HCT116 (cell line): ENCODE results near the gene SMAP2. TPM values are rescaled to one million over a fixed set of nuclear protein-coding genes. Genes with fewer than 3 reads are reported as not detected.

Experiments used
- ATAC-seq: fragments of 200-7000 bp; cut with Tn5 transposase; 2 replicates; pipeline ENCODE4 v1.9.1; 2020; ENCODE audit warnings: mild to moderate bottlenecking, moderate library complexity
- BruUV-seq: library from RNA; stranded (reverse); fragments of 400-500 nt; replicated peaks from 2 replicates; lab custom pipeline; 2021; lab: Mats Ljungman, UMichigan
- CTCF ChIA-PET: fragments of 300-600 bp; sonication (Branson Sonifier 250); formaldehyde crosslinking; loops from one replicate; lab custom pipeline; 2021; ENCODE audit warnings: antibody characterized with exemption; lab: Charles Lee
- POLR2A ChIA-PET: fragments of 300-600, 350-600 bp; sonication (Branson Sonifier 250); formaldehyde crosslinking; loops from one replicate; lab custom pipeline; 2021; ENCODE audit warnings: antibody characterized with exemption; lab: Charles Lee
- RAD21 ChIA-PET, 2 experiments: fragments of 300-600 bp; sonication (Branson Sonifier 250); formaldehyde crosslinking; loops; one replicate each; lab custom pipeline; 2023; ENCODE audit warnings: low total read pairs in 2 of 2; ENCODE audit not compliant: uncharacterized antibody in 2 of 2, unreplicated experiment in 2 of 2, low non-redundant PET in 1 of 2; lab: Charles Lee
- DNase-seq: peaks from one replicate; pipeline ENCODE4 v3.0.0-alpha.2; 2010; ENCODE audit warnings: low read depth, low spot score
- H2AFZ ChIP-seq: fragments of 200-600 bp; shearing (Covaris generic), sonication (generic); 2 replicates; pipeline ENCODE4 v1.6.1; 2017; ENCODE audit warnings: low read depth, mixed run types, mixed read lengths, antibody characterized with exemption, low read length; ENCODE audit not compliant: poor library complexity, severe bottlenecking
- H3K27ac ChIP-seq: 2 replicates; pipeline ENCODE4 v1.5.1; 2012; ENCODE audit warnings: low read depth, low read length
- H3K27me3 ChIP-seq: fragments of 200-600 bp; sonication (generic); 2 replicates; pipeline ENCODE4 v1.6.1; 2016; ENCODE audit warnings: mixed run types, low read length, mixed read lengths; ENCODE audit not compliant: insufficient read depth
- H3K36me3 ChIP-seq, 2 experiments: fragments of 200-500 bp in 1 of 2; fragments of 200-600 bp in 1 of 2; sonication (Bioruptor generic) in 1 of 2; sonication (generic) in 1 of 2; 2 replicates each; pipeline versions ENCODE4 v1.5.1 to v1.6.1; 2014 to 2016; ENCODE audit warnings: low read length in 2 of 2, inconsistent platforms in 1 of 2, mixed read lengths in 1 of 2, mixed run types in 1 of 2; ENCODE audit not compliant: insufficient read depth in 2 of 2, control insufficient read depth in 1 of 2
- H3K4me1 ChIP-seq, 2 experiments: fragments of 200-600 bp in 1 of 2; sonication (generic) in 1 of 2; 2 replicates each; pipeline versions ENCODE4 v1.5.1 to v1.6.1; 2012 to 2017; ENCODE audit warnings: low read length in 2 of 2, inconsistent platforms in 1 of 2, mild to moderate bottlenecking in 1 of 2, mixed read lengths in 1 of 2, mixed run types in 1 of 2, moderate library complexity in 1 of 2; ENCODE audit not compliant: insufficient read depth in 2 of 2, control insufficient read depth in 1 of 2
- H3K4me2 ChIP-seq: fragments of 200-600 bp; sonication (generic); 2 replicates; pipeline ENCODE4 v1.6.1; 2017; ENCODE audit warnings: mixed run types, low read length, mixed read lengths
- H3K4me3 ChIP-seq, 2 experiments: fragments of 200-600 bp in 1 of 2; sonication (generic) in 1 of 2; replicated peaks in 1 of 2; 2 replicates each; pipeline ENCODE4 v1.5.1; 2011 to 2016; ENCODE audit warnings: low read length in 2 of 2, control low read depth in 1 of 2, low read depth in 1 of 2, mild to moderate bottlenecking in 1 of 2, mixed read lengths in 1 of 2, mixed run types in 1 of 2
- H3K79me2 ChIP-seq: fragments of 200-600 bp; sonication (generic); 2 replicates; pipeline ENCODE4 v1.6.1; 2017; ENCODE audit warnings: mild to moderate bottlenecking, mixed run types, low read length, moderate library complexity, mixed read lengths; ENCODE audit not compliant: insufficient read depth
- H3K9ac ChIP-seq: fragments of 200-600 bp; sonication (generic); 2 replicates; pipeline ENCODE4 v1.6.1; 2016; ENCODE audit warnings: low read length, mixed read lengths
- H3K9me2 ChIP-seq: fragments of 200-600 bp; sonication (generic), shearing (Covaris generic); 2 replicates; pipeline ENCODE4 v1.6.1; 2017; ENCODE audit warnings: mixed run types, mild to moderate bottlenecking, moderate library complexity; ENCODE audit not compliant: insufficient read depth
- H3K9me3 ChIP-seq, 2 experiments: fragments of 200-500 bp in 1 of 2; fragments of 200-600 bp in 1 of 2; sonication (Bioruptor generic) in 1 of 2; sonication (generic) in 1 of 2; 2 replicates each; pipeline ENCODE4 v1.6.1; 2014 to 2017; ENCODE audit warnings: low read length in 2 of 2, mixed read lengths in 2 of 2, inconsistent platforms in 1 of 2, low read depth in 1 of 2, mild to moderate bottlenecking in 1 of 2, mixed run types in 1 of 2, moderate library complexity in 1 of 2; ENCODE audit not compliant: control insufficient read depth in 1 of 2, insufficient read depth in 1 of 2
- H4K20me1 ChIP-seq: fragments of 200-600 bp; sonication (generic), shearing (Covaris generic); 2 replicates; pipeline ENCODE4 v1.6.1; 2017; ENCODE audit warnings: mixed run types, mild to moderate bottlenecking, moderate library complexity; ENCODE audit not compliant: insufficient read depth
- CBX3 ChIP-seq: IDR thresholded peaks from 2 replicates; pipeline ENCODE4 v1.6.1; 2012; ENCODE audit warnings: low read depth
- CEBPB ChIP-seq: IDR thresholded peaks from 2 replicates; pipeline ENCODE4 v1.6.1; 2012; ENCODE audit warnings: low read depth
- EGR1 ChIP-seq: IDR thresholded peaks from 2 replicates; pipeline ENCODE4 v1.6.1; 2012; ENCODE audit warnings: low read depth
- EZH2 ChIP-seq: fragments of 200-600 bp; sonication (generic); IDR thresholded peaks from 2 replicates; pipeline ENCODE4 v1.6.1; 2017; ENCODE audit warnings: antibody characterized with exemption, mixed run types
- EZH2phosphoT487 ChIP-seq: fragments of 200-600 bp; IDR thresholded peaks from 2 replicates; pipeline ENCODE4 v1.6.1; 2018; ENCODE audit warnings: antibody characterized with exemption, borderline replicate concordance
- FOSL1 ChIP-seq: IDR thresholded peaks from 2 replicates; pipeline ENCODE4 v1.6.1; 2012; ENCODE audit warnings: low read depth
- JUND ChIP-seq: IDR thresholded peaks from 2 replicates; pipeline ENCODE4 v1.6.1; 2012
- MAX ChIP-seq: IDR thresholded peaks from 2 replicates; pipeline ENCODE4 v1.6.1; 2012
- POLR2A ChIP-seq: IDR thresholded peaks from 2 replicates; pipeline ENCODE4 v1.7.0; 2011; ENCODE audit warnings: borderline replicate concordance; ENCODE audit not compliant: insufficient read depth, insufficient read length; ENCODE audit errors: extremely low read depth
- RAD21 ChIP-seq: IDR thresholded peaks from 2 replicates; pipeline ENCODE4 v1.6.1; 2012; ENCODE audit warnings: low read depth, mild to moderate bottlenecking
- SIN3A ChIP-seq: IDR thresholded peaks from 2 replicates; pipeline ENCODE4 v1.6.1; 2012; ENCODE audit warnings: low read depth
- SRF ChIP-seq: IDR thresholded peaks from 2 replicates; pipeline ENCODE4 v1.6.1; 2012; ENCODE audit warnings: low read depth
- TCF7L2 ChIP-seq: IDR thresholded peaks from 2 replicates; pipeline ENCODE4 v1.7.0; 2011; ENCODE audit warnings: borderline replicate concordance, inconsistent platforms; ENCODE audit not compliant: insufficient read depth, insufficient read length; ENCODE audit errors: extremely low read depth
- YY1 ChIP-seq: IDR thresholded peaks from 2 replicates; pipeline ENCODE4 v1.6.1; 2011; ENCODE audit warnings: low read length, low read depth, moderate library complexity, mild to moderate bottlenecking; ENCODE audit not compliant: insufficient replicate concordance; ENCODE audit errors: extremely low read depth
- ZFX ChIP-seq: fragments of 450-650 bp; IDR thresholded peaks from 2 replicates; pipeline ENCODE4 v1.6.1; 2017
- intact Hi-C: fragments of 100-400 bp; cut with micrococcal nuclease; formaldehyde crosslinking; loops from 2 replicates; pipeline ENCODE4 v1.10.0; 2022
- total RNA-seq: library from RNA; stranded (reverse); gene quantifications from one replicate; pipeline ENCODE4 v1.2.1, GENCODE V29; 2021; ENCODE audit not compliant: unreplicated experiment

SMAP2 gene
- total RNA-seq, 1 experiment from 2014 or later, result 16.4 TPM

- Histone ChIP-seq H3K27ac (no peak overlapping the region), H3K9ac (no peak overlapping the region), H2AFZ (no peak overlapping the region), H4K20me1 (no peaks in the 10 kb centered on the region), H3K4me3 (no peak overlapping the region), H3K27me3 (no peaks in the 10 kb centered on the region), H3K36me3 (peaks cover 13 to 14% of the 10 kb centered on the region in 2 experiments; a peak in 2 of 4 replicates), H3K9me3 (no peaks in the 10 kb centered on the region), H3K79me2 (no peaks in the 10 kb centered on the region), H3K4me2 (no peak overlapping the region), H3K9me2 (no peaks in the 10 kb centered on the region), H3K4me1 (no peaks in the 10 kb centered on the region)
- POLR2A ChIA-PET, result no interaction called here
- TF ChIP-seq SRF (no peak), FOSL1 (no peak), POLR2A (no peak), RAD21 (no peak), JUND (no peak), ZFX (no peak), YY1 (no peak), CEBPB (no peak), EGR1 (no peak), EZH2 (no peak), SIN3A (no peak), EZH2phosphoT487 (no peak), CBX3 (no peak), MAX (no peak), TCF7L2 (no peak)
- intact Hi-C loops, result no loop called here
- no peak for ATAC-seq
- RAD21 ChIA-PET, result interaction anchor here in 1 of 2 experiments (0.5 kb wide), 1 partner anchor 115 kb away, joined by 4 read pairs; no protein-coding TSS in a partner anchor
- CTCF ChIA-PET, result no interaction called here
- no TSS peak for BruUV-seq
- DNase-seq, result no peak
These were observed 40.2 kb downstream of the SMAP2 start for GRCh38 chr1:40413527-40414252.
